Measurements from ENCODE around the gene PHOX2B. TPM values are rescaled to one million over a fixed set of nuclear protein-coding genes. Genes with fewer than 3 reads are reported as not detected.

Gene PHOX2B
- polyA plus RNA-seq (2012; ENCODE audit: insufficient read depth, insufficient read length), result not detected

DNA sequence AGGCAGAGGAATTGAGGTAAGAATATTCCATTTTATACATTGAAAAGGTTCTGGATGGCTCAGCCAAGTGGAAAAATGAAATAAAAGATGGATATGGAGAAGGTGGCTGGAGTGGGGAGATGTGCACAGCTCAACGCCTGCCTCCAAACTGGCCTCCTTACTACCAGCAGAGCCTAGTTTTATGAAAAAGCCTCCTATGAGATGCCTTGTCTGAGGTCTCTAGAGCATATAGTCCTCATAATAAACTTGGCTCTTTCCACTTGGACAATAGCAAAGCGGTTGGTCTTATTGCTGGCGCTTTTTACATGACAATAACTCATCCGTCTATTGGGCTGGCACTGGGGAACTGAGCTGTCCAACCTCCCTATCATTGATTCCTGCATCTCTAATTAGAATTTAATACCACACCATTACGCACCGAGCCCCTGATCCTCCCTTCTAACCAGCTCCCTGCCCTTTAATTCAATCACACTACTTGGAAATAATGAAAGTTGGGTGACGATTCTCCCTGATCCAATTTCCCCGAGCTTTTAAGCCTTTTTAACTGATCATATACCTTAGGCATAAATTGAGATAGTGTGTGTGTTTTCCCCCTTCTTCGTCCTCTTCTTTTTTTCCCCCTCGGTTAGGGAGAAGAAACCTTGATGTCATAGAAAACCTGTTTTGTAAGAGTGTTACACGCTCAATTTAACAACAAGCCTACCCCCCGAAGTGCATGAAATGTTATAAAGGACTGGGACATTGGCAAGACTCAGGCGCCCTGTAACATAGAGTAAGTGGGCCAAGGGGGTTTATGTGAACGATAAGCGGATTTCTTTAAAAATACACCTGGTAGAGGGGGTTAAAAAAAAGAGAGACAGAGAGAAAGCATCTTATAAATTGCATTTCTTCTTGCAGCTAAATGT lies at the start of gene PHOX2B:
Gene PHOX2B, minus strand, starts transcription at position 155 of the 905 bp plus-strand sequence. Its CDS starts 115 bp downstream, at position 40.
- DNase-seq (ENCODE audit: low read depth, low spot score), result no peak

GRCh38 chr4:41797260-41797659 lies 48.7 kb upstream of the PHOX2B start:
- no peak for DNase-seq (ENCODE audit: low read depth, low spot score)
- H3K4me3 ChIP-seq (ENCODE audit: low read length), result no peak overlapping the region

More for the DNA sequence above, at the start of gene PHOX2B:
- no peak within 1 kb of the TSS for H3K4me3 ChIP-seq (ENCODE audit: low read length)

DNA sequence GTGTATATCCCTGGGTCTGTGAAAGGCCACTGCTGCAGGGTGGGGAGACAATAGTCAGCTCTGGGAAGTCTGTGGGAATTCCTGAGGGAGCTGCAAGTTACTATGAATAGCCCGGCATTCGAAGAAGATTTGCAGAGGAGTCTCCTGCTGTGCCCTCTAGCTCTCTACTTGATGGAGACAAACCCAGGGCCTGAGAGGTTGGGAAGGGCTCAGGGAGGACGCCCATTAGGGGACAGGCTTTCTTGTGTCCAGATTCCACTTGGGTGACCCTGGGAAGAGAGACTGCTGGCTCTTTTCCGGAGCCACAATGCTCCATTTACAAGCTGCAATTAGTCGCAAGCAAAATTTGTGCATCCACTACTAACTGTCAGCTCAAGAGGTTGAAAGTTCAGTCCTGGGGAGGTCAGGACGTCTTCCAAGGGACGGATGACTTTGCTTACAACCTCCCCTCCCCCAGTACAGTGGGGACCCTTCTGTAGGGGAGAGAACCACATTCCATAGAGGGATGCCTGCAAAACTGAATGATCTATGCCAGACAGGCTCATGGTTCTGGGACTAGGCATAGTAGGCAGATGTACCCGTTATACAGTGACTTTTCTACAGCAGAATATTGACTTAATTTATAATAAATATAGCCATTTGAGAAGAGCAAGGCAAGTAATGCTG lies 48.2 kb upstream of the PHOX2B start:
- no peak overlapping the region for H3K4me3 ChIP-seq (ENCODE audit: low read length)
- DNase-seq (ENCODE audit: low read depth, low spot score), result no peak

DNA sequence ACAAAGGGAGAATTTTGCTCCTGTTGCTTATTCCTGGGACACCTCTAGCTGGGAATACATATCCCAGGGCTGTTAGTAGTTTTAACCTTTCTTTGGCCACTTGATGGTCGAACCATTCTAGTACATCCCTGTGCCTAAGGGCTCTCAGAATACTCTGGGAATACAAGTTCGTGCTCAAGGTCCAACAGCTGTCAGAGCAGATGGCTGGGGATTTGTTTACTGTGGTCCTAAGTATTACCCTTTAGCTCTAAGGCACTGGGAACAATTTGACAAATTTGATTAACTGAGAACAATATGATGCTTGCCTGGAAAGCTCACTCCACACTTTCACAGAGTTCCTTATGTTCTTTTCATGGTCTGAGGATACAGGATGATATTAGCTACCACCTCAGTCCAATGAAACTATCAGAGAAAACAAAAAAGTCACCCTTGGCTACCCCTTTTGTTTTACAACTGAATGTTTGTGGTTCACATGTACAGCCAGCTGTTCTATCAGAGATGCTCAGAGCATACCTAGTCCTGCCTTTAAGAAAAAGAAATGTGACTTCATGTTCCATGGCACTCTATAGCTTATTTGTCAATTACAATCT lies 47.4 kb upstream of the PHOX2B start:
- H3K4me3 ChIP-seq (ENCODE audit: low read length), result no peak overlapping the region
- no peak for DNase-seq (ENCODE audit: low read depth, low spot score)

DNA sequence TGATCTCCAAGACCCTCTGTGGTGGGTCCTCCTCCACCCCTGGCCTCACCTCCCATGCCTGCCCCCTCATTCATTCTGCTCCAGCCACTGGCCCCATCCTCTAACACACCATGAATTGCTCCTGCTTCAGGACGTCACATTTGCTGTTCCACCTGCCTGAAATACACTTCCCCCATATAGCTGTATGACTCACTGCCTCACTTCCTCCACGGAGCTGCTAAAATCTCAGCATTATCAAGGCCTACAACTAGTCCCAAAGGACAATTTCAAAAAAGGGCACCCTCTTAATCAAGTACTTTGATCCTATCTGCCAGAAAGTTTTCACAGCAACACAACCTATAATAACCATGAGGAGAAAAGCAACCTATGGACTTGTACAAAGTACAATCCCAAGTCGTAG lies 43.6 kb upstream of the PHOX2B start:
- no peak for DNase-seq (ENCODE audit: low read depth, low spot score)
- H3K4me3 ChIP-seq (ENCODE audit: low read length), result no peak overlapping the region

DNA sequence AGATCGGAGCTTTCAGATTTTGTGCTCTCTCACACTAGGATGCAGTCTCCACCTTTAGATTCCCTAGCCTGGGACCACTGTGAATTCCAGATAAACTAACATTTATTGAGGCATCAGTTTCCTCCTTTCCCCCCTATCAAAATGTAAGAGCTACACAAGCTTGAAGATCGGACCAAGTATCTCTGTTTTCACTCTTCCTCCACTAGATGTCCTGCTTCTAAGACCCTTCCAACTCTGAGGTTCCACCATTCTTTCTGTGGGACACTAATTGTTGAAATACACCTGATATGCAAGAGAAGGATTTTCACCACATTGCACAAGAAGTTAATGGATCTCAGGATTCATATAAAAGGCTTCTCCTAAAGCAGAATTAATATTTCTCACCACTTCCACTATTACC lies 43.0 kb upstream of the PHOX2B start:
- H3K4me3 ChIP-seq (ENCODE audit: low read length), result no peak overlapping the region
- no peak for DNase-seq (ENCODE audit: low read depth, low spot score)

DNA sequence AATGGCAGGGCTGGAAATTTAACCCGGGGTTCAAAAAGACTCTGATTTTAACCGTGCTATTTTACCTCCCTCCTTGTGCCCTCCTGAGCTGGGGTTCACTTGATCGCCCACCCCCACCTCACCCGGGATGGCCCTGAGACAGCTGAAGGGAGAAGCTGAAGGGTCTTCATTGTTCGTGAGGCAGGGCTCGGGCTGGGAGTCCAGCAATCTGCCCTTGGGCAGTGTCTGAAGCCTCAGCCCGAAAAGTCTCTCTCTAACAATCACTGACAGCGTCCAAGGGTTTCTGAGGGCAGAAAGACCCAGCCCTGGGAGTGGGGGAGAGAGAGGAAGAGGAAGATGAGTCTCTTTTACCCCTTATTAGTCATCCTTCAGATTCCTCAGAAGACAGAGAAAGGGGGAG lies 39.4 kb upstream of the PHOX2B start:
- DNase-seq (ENCODE audit: low read depth, low spot score), result no peak
- H3K4me3 ChIP-seq (ENCODE audit: low read length), result no peak overlapping the region

- H3K4me3 ChIP-seq (ENCODE audit: low read length), result no peak overlapping the region
- no peak for DNase-seq (ENCODE audit: low read depth, low spot score)
Observed at GRCh38 chr4:41785665-41786064, 37.1 kb upstream of the PHOX2B start.

GRCh38 chr4:41784191-41784979 lies 35.9 kb upstream of the PHOX2B start:
- H3K4me3 ChIP-seq (ENCODE audit: low read length), result no peak overlapping the region
- no peak for DNase-seq (ENCODE audit: low read depth, low spot score)

DNA sequence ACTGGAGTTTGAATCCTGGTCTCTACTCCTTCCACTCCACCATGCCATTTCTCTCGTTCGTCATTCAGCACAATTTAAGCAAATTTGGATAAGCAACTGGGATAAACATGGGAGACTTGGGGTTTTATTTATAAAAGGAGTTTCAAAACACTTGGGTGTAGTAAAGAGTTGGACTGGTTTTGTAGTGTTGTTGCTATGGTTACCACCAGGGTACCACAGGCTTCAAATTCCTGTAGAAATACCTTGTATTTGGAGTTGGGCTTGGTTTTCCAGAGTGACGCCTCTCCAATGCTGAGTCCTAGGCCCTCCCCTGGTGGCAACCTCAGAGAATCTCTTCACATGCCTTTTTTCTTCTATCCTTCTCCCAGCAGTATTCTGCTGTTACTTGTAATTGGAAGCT lies 27.9 kb upstream of the PHOX2B start:
- no peak overlapping the region for H3K4me3 ChIP-seq (ENCODE audit: low read length)

GRCh38 chr4:41763729-41764128 lies 15.2 kb upstream of the PHOX2B start:
- DNase-seq (ENCODE audit: low read depth, low spot score), result no peak
- no peak overlapping the region for H3K4me3 ChIP-seq (ENCODE audit: low read length)

More for the DNA sequence above, 27.9 kb upstream of the PHOX2B start:
- DNase-seq (ENCODE audit: low read depth, low spot score), result no peak

GRCh38 chr4:41758884-41759283 lies 10.4 kb upstream of the PHOX2B start:
- no peak for DNase-seq (ENCODE audit: low read depth, low spot score)
- H3K4me3 ChIP-seq (ENCODE audit: low read length), result no peak overlapping the region

- no peak for DNase-seq (ENCODE audit: low read depth, low spot score)
- H3K4me3 ChIP-seq (ENCODE audit: low read length), result no peak overlapping the region
Observed at GRCh38 chr4:41757521-41758156, 9.1 kb upstream of the PHOX2B start.

- H3K4me3 ChIP-seq (ENCODE audit: low read length), result no peak overlapping the region
- no peak for DNase-seq (ENCODE audit: low read depth, low spot score)
Observed at GRCh38 chr4:41753942-41754341, 5.4 kb upstream of the PHOX2B start.

GRCh38 chr4:41752081-41752836 lies 3.7 kb upstream of the PHOX2B start:
- DNase-seq (ENCODE audit: low read depth, low spot score), result no peak
- no peak overlapping the region for H3K4me3 ChIP-seq (ENCODE audit: low read length)

GRCh38 chr4:41751449-41752061 lies 3.0 kb upstream of the PHOX2B start:
- DNase-seq (ENCODE audit: low read depth, low spot score), result no peak
- H3K4me3 ChIP-seq (ENCODE audit: low read length), result no peak overlapping the region

DNA sequence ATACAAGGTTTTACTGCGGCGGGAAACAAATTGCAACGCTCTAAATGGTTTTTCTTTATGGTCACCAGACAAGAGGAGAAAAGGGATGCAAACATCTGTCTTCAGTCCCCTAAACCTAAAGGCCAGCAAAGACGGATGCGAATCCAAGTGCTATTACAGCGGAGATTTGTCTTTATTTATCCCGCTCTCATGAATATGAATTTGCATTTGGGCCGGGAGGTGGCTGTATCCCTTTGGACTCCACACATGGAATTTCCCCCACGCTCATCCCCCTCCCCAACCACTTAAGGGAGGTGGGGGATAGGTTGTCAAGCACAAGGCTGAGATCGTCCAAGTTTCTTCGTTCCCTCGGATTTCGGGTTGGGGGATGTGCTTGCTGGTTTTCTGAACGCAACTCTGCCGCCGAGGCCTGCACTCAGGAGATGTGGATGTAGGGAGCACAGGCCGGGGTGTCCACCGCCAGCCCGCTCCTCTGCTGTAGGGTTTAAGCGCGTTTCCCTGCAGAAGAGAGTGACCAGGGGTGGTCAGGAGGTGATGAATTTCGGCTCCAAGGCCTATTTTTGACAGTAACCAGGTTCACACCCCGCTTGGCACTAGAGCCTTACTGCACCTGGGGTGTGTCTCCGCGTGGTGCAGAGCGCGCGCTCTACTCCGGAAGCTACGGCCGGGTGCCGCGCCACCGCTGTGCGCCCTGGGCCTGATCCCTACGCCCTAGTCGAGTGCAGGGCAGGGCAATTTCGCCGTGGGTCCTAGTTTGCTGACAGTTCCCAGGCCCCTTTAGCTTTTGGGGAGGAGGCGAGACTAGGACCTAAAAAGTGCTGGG lies 2.3 kb upstream of the PHOX2B start:
- H3K4me3 ChIP-seq (ENCODE audit: low read length), result no peak overlapping the region
- DNase-seq (ENCODE audit: low read depth, low spot score), result no peak

Measured in Jurkat, Clone E6-1 (cell line).